Suprapubic skin (tissue), 3 donors: ENCODE results near the gene ARHGEF17.

ENCODE experiments used
- CTCF ChIP-seq, 2 donors: fragments of 200-600 bp in 1 of 2; fragments of 450-650 bp in 1 of 2; sonication (generic) in 1 of 2; IDR thresholded peaks; one replicate each; pipeline ENCODE4 v1.5.1; 2016 to 2019; ENCODE audit warnings: antibody characterized with exemption in 2 of 2, mild to moderate bottlenecking in 1 of 2, moderate library complexity in 1 of 2
- EP300 ChIP-seq: sonication (generic); formaldehyde crosslinking; IDR thresholded peaks from one replicate; pipeline ENCODE4 v1.6.1; 2017; ENCODE audit warnings: antibody characterized with exemption
- POLR2A ChIP-seq, 2 donors: fragments of 450-650 bp; IDR thresholded peaks; one replicate each; pipeline ENCODE4 v1.6.1; 2017; ENCODE audit warnings: antibody characterized with exemption in 2 of 2, mild to moderate bottlenecking in 2 of 2, moderate library complexity in 2 of 2

- TF ChIP-seq CTCF (IDR thresholded peaks at IDR 0.05) = no peak
- TF ChIP-seq POLR2A (IDR thresholded peaks at IDR 0.05) = no peak
- TF ChIP-seq EP300 = no peak
Measured at GRCh38 chr11:73349633-73350032, 41.6 kb downstream of the ARHGEF17 start.
